Measurements from ENCODE around the gene SLCO2A1.

Gene SLCO2A1

GRCh38 chr3:133899311-133899710 is 130.4 kb downstream of the SLCO2A1 start:
- DNase-seq (ENCODE audit: low read depth), result no peak

- DNase-seq (ENCODE audit: low read depth), result no peak
These were observed 132.2 kb downstream of the SLCO2A1 start for GRCh38 chr3:133897547-133897946.

DNA sequence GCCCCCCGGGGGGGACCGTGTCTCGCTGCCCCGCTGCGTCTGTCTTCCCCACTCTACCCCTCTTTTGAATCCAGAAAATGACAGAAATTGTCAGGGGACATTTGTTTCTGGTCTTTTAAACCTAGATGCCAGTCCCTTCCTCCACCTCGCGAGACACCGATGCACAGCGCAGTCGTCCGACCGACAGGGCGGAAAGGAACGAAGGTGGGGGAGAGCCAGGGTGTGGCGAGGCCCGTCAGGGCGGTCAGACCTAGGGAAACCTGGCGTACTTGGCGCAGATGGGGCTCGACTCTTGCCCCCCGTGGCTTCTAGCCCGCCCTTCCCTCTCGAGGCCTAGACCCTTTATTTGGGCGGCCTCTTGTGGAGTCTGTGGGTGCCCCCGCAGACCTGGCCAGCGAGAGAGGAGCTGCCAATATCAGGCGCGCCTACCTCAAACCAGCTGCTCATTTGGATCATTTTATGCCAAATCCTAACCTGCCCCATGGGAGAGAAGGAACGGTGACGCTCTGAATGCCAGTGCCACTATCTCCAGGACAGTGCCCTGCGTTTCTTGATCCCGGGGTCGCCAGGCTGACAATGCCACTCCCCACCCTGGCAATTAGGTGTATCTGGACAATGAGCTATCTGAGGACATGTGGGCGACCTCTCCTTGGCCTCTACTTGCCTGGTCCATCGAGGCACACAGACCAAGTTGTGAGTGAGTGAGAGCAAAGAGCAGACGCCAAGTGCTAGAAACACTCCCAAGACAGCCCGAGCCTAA is 133.5 kb downstream of the SLCO2A1 start:
- no peak for DNase-seq (ENCODE audit: low read depth)

GRCh38 chr3:133895208-133896001 is 134.3 kb downstream of the SLCO2A1 start, which contains the start of gene RAB6B:
Gene RAB6B, minus strand, starts transcription at chr3:133895882. Its CDS starts 416 bp downstream, at chr3:133895466.
- no peak for DNase-seq (ENCODE audit: low read depth)

DNA sequence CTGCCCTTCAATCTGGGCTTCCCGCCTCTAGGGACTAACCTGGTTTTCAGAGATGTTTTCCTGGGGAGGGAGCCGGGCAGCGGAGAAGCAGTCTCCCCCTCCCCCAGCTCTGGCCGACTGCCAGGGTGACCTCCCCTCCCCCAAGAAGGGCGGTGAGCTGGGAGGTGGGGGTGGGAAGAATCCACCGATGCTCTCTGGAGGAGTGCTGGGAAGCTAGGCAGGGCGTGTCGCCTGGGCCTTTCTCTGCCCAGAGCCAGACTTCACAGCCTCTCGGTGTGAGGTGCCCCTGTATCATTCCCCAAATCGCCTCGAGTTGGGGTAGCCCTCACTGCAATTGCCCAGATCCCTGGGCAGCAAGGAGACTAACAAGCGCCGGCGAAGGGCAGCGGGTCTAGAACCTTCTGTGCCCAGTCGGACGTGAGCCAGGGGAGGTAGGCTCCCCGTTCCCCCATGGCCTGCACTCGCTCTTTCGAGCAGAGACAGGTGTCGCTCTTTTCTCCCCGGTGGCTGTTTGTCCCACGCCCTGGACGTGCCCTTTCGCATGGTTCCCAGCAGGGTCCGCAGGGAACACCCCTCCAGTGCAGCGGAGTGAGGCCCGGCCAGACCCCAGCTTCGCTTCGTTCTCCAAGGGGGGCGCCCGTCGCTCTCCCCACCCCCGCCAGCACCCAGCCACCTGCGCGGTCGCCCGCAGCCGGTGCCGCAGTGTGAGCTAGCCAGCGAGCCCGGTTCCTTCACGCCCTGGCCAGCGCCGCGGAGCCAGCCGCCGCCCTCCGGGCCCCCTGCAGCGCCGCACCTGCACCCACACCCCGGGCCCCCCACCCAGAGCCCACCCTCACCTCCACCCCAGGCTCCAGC is 135.1 kb downstream of the SLCO2A1 start:
- DNase-seq (ENCODE audit: low read depth), result no peak

DNA sequence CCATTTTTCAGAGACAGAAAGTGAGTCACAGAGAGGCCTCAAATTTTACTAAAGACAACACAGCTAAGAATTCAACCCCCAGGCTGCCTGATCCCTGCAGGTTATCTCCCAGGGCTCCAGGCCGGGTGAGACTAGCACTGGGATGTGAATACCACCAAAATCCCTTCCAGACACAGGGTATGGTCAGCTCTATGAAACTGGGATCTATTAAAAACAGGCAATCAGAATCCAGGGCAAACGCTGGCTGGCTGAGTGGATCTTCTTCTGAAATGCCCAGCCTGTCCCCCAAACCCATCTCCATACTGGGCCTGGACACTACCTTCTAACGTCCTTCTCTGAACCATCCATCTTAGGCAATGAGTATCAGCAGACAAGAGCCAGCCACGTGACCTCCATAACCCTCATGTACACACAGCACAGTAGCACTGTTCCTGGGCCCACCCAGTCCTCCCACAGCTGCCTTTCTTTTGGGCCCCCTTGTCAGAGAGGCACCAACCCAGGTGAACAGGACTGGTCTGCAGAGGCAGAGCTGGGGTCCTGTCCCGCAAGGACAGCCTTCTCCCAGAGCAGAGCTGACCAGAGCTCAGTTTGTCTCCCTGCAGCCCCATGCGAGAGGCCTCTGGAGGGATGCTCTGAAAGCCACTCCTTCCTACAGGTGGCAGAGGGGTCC is 135.9 kb downstream of the SLCO2A1 start:
- DNase-seq (ENCODE audit: low read depth), result no peak

DNA sequence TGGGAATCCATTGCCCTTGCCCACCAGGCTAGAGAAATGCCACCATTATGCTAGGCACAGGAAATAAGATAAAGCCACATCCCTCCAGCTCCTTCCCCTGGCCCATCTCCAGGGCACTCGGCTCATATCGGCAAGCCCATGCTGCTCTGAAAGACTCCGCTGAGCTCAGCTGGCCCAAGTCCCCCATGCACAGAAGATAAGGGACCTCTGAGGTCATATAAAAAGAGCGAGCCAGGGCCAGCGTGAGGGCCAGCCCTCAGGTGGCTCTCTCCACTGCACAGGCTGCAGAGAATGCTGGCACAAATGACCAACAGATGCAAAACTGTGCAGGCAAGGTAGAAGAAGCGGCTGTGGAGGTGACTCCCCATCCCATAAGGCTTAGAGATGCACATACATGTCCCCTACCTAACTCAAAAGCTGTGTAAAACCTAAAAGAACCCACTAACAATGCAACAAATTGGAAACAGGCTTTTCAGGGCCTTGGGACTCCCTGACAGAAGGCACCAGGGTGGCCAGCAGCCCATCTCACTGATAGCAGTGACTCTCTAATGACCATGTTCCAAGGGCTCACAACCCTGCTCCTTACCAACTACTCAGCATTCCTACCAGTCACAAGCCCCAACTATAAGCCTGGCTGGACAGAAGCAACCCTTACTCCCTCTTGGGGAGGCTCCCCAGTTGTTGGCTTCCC is 137.0 kb downstream of the SLCO2A1 start:
- DNase-seq (ENCODE audit: low read depth), result no peak

GRCh38 chr3:133891662-133892378 is 137.9 kb downstream of the SLCO2A1 start:
- no peak for DNase-seq (ENCODE audit: low read depth)

GRCh38 chr3:133890972-133891644 is 138.6 kb downstream of the SLCO2A1 start:
- no peak for DNase-seq (ENCODE audit: low read depth)

- no peak for DNase-seq (ENCODE audit: low read depth)
These were observed 139.7 kb downstream of the SLCO2A1 start for GRCh38 chr3:133890037-133890436.

- DNase-seq (ENCODE audit: low read depth), result no peak
These were observed 140.9 kb downstream of the SLCO2A1 start for GRCh38 chr3:133888726-133889340.

- no peak for DNase-seq (ENCODE audit: low read depth)
These were observed 141.7 kb downstream of the SLCO2A1 start for GRCh38 chr3:133887803-133888703.

DNA sequence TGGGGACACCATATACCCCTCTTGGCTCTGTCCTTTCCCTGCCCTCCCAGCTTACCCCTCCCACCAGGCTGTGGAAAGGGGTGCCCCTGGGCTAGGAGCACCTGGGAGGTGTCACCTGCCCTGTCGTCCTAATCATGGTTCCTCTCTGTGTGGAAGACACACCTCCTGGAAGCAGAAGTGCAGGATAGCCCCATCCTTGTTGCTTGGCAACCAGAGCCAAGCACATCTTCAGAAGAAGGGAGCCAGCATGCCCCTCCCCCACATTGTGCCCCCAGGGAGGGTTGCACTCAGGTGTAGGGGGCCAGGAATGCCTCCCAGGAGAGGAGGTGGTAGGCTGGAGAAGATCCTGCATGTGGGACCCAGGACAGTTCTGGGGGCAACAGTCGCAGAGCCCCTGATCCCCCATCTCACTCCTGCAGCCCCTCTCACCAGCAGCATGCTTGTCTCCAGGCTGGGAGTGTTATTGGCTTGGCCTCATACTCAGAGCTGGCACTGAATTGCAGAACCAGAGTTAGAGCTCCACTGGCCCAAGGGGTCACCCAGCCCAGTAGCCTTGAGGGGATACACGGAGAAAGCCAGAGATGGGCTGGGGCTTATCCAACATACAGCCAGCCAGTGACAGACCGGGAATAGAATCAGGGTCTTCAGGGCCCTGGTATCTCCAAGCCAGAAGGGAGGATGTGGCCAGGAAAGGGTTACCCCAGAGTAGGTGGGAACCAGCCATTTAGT is 142.5 kb downstream of the SLCO2A1 start:
- DNase-seq (ENCODE audit: low read depth), result no peak

DNA sequence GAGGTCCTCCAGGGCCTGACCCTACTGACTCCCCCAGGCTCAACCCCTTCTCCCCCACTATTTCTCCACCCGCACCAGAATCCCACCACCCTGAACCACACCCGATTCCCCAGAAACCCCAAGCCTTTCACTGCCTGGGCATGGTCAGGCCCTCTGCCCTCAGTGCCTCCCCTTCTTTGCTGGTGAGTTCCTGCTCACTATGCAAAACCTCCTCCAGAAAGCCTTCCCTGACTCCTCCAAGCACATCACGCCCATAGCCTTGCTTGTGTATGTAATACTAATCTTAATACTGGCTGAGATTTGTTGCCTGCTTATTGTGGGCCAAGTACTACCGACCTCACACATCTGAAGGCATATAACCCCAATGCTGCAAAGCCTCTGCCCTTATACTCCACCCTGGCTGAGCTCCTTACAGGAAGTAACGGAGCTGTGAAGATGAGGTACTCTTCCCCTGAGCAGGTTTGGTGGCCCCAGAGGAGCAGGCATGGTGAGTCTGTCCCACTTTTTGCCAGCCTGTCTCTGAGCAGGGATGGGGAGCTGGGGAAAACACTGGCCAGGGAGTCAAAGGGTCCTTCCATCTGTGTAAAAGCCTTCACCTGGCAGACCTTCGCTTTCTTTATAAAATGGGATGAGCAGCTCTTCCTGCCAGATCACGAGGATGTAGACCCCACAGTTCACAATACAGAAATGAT is 143.5 kb downstream of the SLCO2A1 start:
- no peak for DNase-seq (ENCODE audit: low read depth)

DNA sequence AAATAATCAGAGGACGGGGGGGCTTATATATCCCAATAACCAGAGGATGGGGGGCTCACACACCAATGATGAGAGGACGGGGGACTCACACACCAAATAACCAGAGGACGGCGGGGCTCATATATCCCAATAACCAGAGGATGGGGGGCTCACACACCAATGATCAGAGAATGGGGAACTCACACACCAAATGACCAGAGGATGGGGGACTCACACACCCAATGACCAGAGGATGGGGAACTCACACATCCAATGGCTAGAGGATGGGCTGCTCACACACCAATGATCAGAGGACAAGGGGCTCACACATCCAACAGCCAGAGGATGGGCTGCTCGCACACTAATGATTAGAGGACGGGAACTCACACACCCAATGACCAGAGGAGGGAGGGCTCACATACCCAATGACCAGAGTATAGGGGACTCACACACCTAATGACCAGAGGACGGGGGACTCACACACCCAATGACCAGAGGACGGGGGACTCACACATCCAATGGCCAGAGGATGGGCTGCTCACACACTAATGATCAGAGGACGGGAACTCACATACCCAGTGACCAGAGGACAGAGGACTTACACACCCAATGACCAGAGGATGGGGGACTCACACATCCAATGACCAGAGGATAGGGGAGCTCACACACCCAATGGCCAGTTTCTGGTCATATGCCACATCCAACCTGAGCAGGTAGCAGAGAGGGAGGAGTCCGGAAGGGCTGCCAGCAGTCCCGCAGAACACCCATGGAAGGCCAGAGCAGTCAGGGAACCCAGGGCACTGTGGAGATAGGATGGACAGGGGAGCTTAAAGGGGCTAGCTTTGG is 144.6 kb downstream of the SLCO2A1 start:
- DNase-seq (ENCODE audit: low read depth), result no peak

All from activated T-helper 9 cell treated with anti-CD3 and anti-CD28 coated beads, Interleukin-2, amount 50 U/mL, for 16 hours (primary cell).